Endodermal cell (in vitro differentiated cells): ENCODE results near the gene USP17L10. TPM values are rescaled to one million over a fixed set of nuclear protein-coding genes. Genes with fewer than 3 reads are reported as not detected.
"Not testable (repeated sequence)": the region's sequence is repeated elsewhere in the genome, so short reads cannot be mapped to it uniquely, and the experiment has no call there.

ENCODE experiments used
- DNase-seq: peaks from one replicate; pipeline ENCODE4 v3.0.0-alpha.2; 2017
- H3K27ac ChIP-seq: 2 replicates; pipeline ENCODE4 v1.5.1; 2013; ENCODE audit warnings: mild to moderate bottlenecking, low read depth, low read length, moderate library complexity
- H3K27me3 ChIP-seq: 2 replicates; pipeline ENCODE4 v1.6.1; 2013; ENCODE audit warnings: mild to moderate bottlenecking, low read length, moderate library complexity; ENCODE audit not compliant: insufficient read depth, control insufficient read depth, poor library complexity, severe bottlenecking
- H3K36me3 ChIP-seq: 2 replicates; pipeline ENCODE4 v1.7.0; 2013; ENCODE audit warnings: mild to moderate bottlenecking, low read length, moderate library complexity; ENCODE audit not compliant: control insufficient read depth, insufficient read depth
- H3K4me1 ChIP-seq: one replicate; pipeline ENCODE4 v1.7.0; 2013; ENCODE audit warnings: low read length; ENCODE audit not compliant: control insufficient read depth, insufficient read depth
- H3K4me3 ChIP-seq: 2 replicates; pipeline ENCODE4 v1.5.1; 2013; ENCODE audit warnings: mild to moderate bottlenecking, low read length, moderate library complexity
- H3K9ac ChIP-seq: 2 replicates; pipeline ENCODE4 v1.6.1; 2013; ENCODE audit warnings: mild to moderate bottlenecking, low read length, moderate library complexity; ENCODE audit not compliant: poor library complexity, severe bottlenecking; ENCODE audit errors: extremely low read depth
- H3K9me3 ChIP-seq: 2 replicates; pipeline ENCODE4 v1.6.1; 2013; ENCODE audit warnings: mild to moderate bottlenecking, low read length, moderate library complexity; ENCODE audit not compliant: control insufficient read depth
- H3K27ac Mint-ChIP-seq: 2 replicates; pipeline ENCODE4 v1.8.0; 2020; ENCODE audit warnings: mixed read lengths
- H3K27me3 Mint-ChIP-seq: 2 replicates; pipeline ENCODE4 v1.8.0; 2021; ENCODE audit warnings: mild to moderate bottlenecking, mixed read lengths; ENCODE audit not compliant: insufficient read depth
- H3K36me3 Mint-ChIP-seq: 2 replicates; pipeline ENCODE4 v1.8.0; 2020; ENCODE audit warnings: low read depth, mixed read lengths
- H3K4me1 Mint-ChIP-seq: 2 replicates; pipeline ENCODE4 v1.8.0; 2020; ENCODE audit warnings: mixed read lengths
- H3K4me3 Mint-ChIP-seq: 2 replicates; pipeline ENCODE4 v1.8.0; 2020; ENCODE audit warnings: mild to moderate bottlenecking, moderate library complexity, mixed read lengths
- H3K9me3 Mint-ChIP-seq: 2 replicates; pipeline ENCODE4 v1.8.0; 2020; ENCODE audit warnings: mild to moderate bottlenecking, mixed read lengths
- WGBS, 2 experiments: methylation state at CpG; one replicate each; pipeline versions ENCODE4 v1.1.5 to v1.1.7; 2013; ENCODE audit warnings: missing lambda C conversion rate in 2 of 2, mixed read lengths in 1 of 2; ENCODE audit not compliant: insufficient coverage in 1 of 2, insufficient read length in 1 of 2; 5-methylcytosine and 5-hydroxymethylcytosine counted together
- total RNA-seq, 2 donors: library from RNA; stranded (reverse); fragmentation: NEBNext Ultra II Directional in 1 of 2; extraction: Animal tissue kit (Norgen Biotek cat#: 25700) in 1 of 2; gene quantifications; 2 replicates in 1 of 2; 3 replicates in 1 of 2; pipeline ENCODE4 v1.2.1, GENCODE V29; 2021

The USP17L10 gene
- total RNA-seq, 2 donors from 2014 or later = not detected

- H3K27ac Mint-ChIP-seq = not testable (repeated sequence)
Measured at GRCh38 chr4:9230249-9230648, 19.8 kb downstream of the USP17L10 start.

GRCh38 chr4:9234085-9234484 lies 23.6 kb downstream of the USP17L10 start, which contains the start of gene USP17L15:
USP17L15 (plus strand) TSS chr4:9234385; CDS start chr4:9234385, 0 bp downstream.
- not testable (repeated sequence) for H3K27me3 ChIP-seq, H3K27ac Mint-ChIP-seq, H3K4me1 ChIP-seq, H3K36me3 ChIP-seq, H3K27ac ChIP-seq, H3K4me1 Mint-ChIP-seq, H3K4me3 ChIP-seq, H3K9ac ChIP-seq, H3K27me3 Mint-ChIP-seq, H3K9me3 Mint-ChIP-seq, H3K36me3 Mint-ChIP-seq, H3K9me3 ChIP-seq, DNase-seq, H3K4me3 Mint-ChIP-seq
- WGBS, 2 experiments = no CpG with 5 or more reads among the region's 15 CpGs

More at GRCh38 chr4:9230249-9230648, 19.8 kb downstream of the USP17L10 start:
- not testable (repeated sequence) for H3K9ac ChIP-seq, H3K27me3 ChIP-seq, H3K27ac ChIP-seq, H3K4me3 ChIP-seq, H3K9me3 Mint-ChIP-seq, H3K9me3 ChIP-seq, H3K27me3 Mint-ChIP-seq, H3K4me3 Mint-ChIP-seq, H3K4me1 Mint-ChIP-seq, DNase-seq, H3K36me3 ChIP-seq, H3K36me3 Mint-ChIP-seq, H3K4me1 ChIP-seq
- 66% methylated on average over 6 of the region's 8 CpGs; no CpG with 5 or more reads in 1 of the 2 experiments for WGBS, 2 experiments

GRCh38 chr4:9238461-9238860 lies 28.0 kb downstream of the USP17L10 start:
- not testable (repeated sequence) for H3K9me3 ChIP-seq, H3K27ac Mint-ChIP-seq, H3K27me3 Mint-ChIP-seq, H3K36me3 ChIP-seq, H3K4me1 ChIP-seq, H3K27me3 ChIP-seq, H3K4me3 ChIP-seq, H3K9me3 Mint-ChIP-seq, H3K4me1 Mint-ChIP-seq, H3K4me3 Mint-ChIP-seq, H3K9ac ChIP-seq, H3K27ac ChIP-seq, H3K36me3 Mint-ChIP-seq
- no CpG with 5 or more reads among the region's 12 CpGs for WGBS, 2 experiments
- DNase-seq = peak; percentile 20

- no CpG with 5 or more reads among the region's 14 CpGs for WGBS, 2 experiments
- H3K4me1 ChIP-seq, H3K4me1 Mint-ChIP-seq, H3K27ac Mint-ChIP-seq, H3K9me3 ChIP-seq, H3K27me3 ChIP-seq, H3K27me3 Mint-ChIP-seq, H3K4me3 ChIP-seq, H3K9ac ChIP-seq, H3K9me3 Mint-ChIP-seq, H3K4me3 Mint-ChIP-seq, H3K36me3 ChIP-seq, DNase-seq, H3K36me3 Mint-ChIP-seq, H3K27ac ChIP-seq: not testable (repeated sequence)
Measured at GRCh38 chr4:9243579-9243978, 33.1 kb downstream of the USP17L10 start, which contains the start of gene USP17L17. USP17L17 (plus strand) TSS chr4:9243879; CDS start chr4:9243879, 0 bp downstream.

- H3K4me3 Mint-ChIP-seq = not testable (repeated sequence)
- peak; percentile 10 for DNase-seq
Measured at GRCh38 chr4:9247953-9248680, 37.7 kb downstream of the USP17L10 start, which contains the start of gene USP17L18. USP17L18 (plus strand) TSS chr4:9248630; CDS start chr4:9248630, 0 bp downstream.

GRCh38 chr4:9253078-9253477 lies 42.6 kb downstream of the USP17L10 start, which contains the start of gene USP17L19:
USP17L19 (plus strand) TSS chr4:9253378; CDS start chr4:9253378, 0 bp downstream.
- DNase-seq, H3K27me3 Mint-ChIP-seq, H3K9me3 Mint-ChIP-seq, H3K4me1 Mint-ChIP-seq, H3K9me3 ChIP-seq, H3K9ac ChIP-seq, H3K27ac Mint-ChIP-seq, H3K36me3 Mint-ChIP-seq, H3K27ac ChIP-seq, H3K27me3 ChIP-seq, H3K36me3 ChIP-seq, H3K4me3 Mint-ChIP-seq, H3K4me3 ChIP-seq, H3K4me1 ChIP-seq: not testable (repeated sequence)
- no CpG with 5 or more reads among the region's 13 CpGs for WGBS, 2 experiments

More at GRCh38 chr4:9247953-9248680, 37.7 kb downstream of the USP17L10 start, which contains the start of gene USP17L18:
- H3K36me3 Mint-ChIP-seq, H3K27ac ChIP-seq, H3K9ac ChIP-seq, H3K27me3 ChIP-seq, H3K9me3 ChIP-seq, H3K27ac Mint-ChIP-seq, H3K4me1 ChIP-seq, H3K27me3 Mint-ChIP-seq, H3K36me3 ChIP-seq, H3K9me3 Mint-ChIP-seq, H3K4me1 Mint-ChIP-seq, H3K4me3 ChIP-seq: not testable (repeated sequence)
- 87% methylated on average over 4 of the region's 26 CpGs; no CpG with 5 or more reads in 1 of the 2 experiments for WGBS, 2 experiments

GRCh38 chr4:9257824-9258223 lies 47.4 kb downstream of the USP17L10 start, which contains the start of gene USP17L20:
USP17L20 (plus strand) TSS chr4:9258124; CDS start chr4:9258124, 0 bp downstream.
- H3K9me3 Mint-ChIP-seq, H3K4me1 Mint-ChIP-seq, H3K9me3 ChIP-seq, H3K27me3 ChIP-seq, H3K27ac Mint-ChIP-seq, H3K36me3 ChIP-seq, H3K27ac ChIP-seq, DNase-seq, H3K9ac ChIP-seq, H3K4me3 Mint-ChIP-seq, H3K4me1 ChIP-seq, H3K4me3 ChIP-seq, H3K36me3 Mint-ChIP-seq, H3K27me3 Mint-ChIP-seq: not testable (repeated sequence)
- no CpG with 5 or more reads among the region's 15 CpGs for WGBS, 2 experiments
